ENCODE data around the gene OPALIN.

Gene OPALIN, protein sequence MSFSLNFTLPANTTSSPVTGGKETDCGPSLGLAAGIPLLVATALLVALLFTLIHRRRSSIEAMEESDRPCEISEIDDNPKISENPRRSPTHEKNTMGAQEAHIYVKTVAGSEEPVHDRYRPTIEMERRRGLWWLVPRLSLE

DNA sequence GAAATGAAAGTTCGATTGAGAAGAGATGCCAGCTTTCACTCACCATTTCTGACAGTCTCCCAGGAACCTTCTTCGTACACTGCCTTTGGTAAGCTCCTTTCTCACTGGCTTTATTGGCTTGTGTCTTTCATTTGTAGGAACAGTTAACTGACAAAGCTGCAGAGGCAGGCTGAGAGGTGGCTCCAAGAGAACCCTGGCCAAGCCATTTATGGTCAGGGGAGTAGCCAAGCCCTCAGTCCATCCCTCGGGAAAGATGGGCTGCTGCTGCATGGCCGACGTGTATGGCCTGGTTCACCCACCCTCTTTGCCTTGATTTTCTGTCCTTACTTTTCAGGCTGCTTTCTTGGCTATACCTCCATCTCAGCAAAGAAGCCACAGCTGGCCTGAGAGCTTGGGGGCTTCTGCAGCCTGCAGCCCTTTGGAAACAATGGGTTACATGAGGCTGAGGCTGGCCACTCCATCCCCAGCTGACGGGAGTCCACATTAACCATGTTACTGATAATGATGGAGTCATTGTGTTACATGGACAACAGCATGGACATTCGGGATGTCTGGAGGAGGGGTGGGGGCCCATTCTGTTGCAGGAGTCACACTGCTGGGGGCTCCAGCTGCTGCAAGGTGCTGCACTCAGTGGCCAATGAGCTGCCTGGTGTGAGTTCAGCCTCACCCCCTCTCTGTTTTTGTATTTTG is at the start of gene OPALIN:
OPALIN (minus strand) TSS at position 152 of the 690 bp plus-strand sequence; CDS start at position 46, 106 bp downstream.
- no peak for DNase-seq (ENCODE audit: low read depth)

GRCh38 chr10:96408201-96408600 is 49.4 kb upstream of the OPALIN start:
- no peak for DNase-seq (ENCODE audit: low read depth)

- DNase-seq (ENCODE audit: low read depth) = no peak
Observed at GRCh38 chr10:96407560-96408069, 48.8 kb upstream of the OPALIN start.

GRCh38 chr10:96406091-96406490 is 47.3 kb upstream of the OPALIN start:
- DNase-seq (ENCODE audit: low read depth) = no peak

GRCh38 chr10:96402417-96403305 is 43.9 kb upstream of the OPALIN start:
- no peak for DNase-seq (ENCODE audit: low read depth)

DNA sequence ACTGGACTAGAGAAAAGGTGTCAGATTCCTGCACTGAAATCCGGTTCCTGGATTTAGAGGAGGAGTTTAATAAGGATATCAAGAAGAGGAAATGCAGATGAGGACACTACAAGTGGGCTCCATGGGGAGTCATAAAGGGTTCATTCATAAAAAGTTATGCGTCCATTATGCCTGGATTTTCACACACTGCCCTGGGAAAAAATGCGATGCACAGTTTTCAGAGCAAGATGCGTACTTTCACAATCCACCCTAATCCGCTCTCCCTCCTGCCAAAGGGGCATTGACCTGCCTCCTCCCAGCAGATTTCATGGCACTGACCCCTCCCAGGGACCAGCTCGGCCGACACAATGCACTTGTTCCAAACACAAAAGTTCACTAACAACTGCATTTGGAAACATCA is 42.2 kb upstream of the OPALIN start:
- no peak for DNase-seq (ENCODE audit: low read depth)

GRCh38 chr10:96400465-96400864 is 41.7 kb upstream of the OPALIN start:
- no peak for DNase-seq (ENCODE audit: low read depth)

GRCh38 chr10:96397902-96398301 is 39.1 kb upstream of the OPALIN start:
- no peak for DNase-seq (ENCODE audit: low read depth)

- peak; percentile 36 for DNase-seq (ENCODE audit: low read depth)
Observed at GRCh38 chr10:96395931-96396877, 37.4 kb upstream of the OPALIN start.

DNA sequence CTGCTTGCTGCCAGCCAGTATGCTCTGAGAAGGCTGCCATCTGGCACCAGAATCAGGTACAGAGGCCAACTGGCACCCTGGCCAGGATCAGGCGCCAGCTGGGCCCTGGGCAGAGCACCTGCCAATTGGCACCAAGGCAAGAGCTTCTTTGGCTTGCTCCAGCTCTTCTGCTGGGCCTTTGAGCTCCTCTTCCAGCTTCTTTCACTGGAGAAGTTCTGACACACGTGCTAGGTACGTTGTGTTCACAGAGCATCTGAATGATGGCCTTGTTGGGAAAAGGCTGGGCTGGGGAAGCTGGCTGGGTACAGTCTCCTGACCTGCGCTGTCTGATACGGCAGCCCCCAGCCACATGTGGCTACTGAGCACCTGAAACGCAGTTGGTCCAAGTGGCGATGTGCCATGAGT is 31.7 kb upstream of the OPALIN start:
- no peak for DNase-seq (ENCODE audit: low read depth)

- DNase-seq (ENCODE audit: low read depth) = no peak
Observed at GRCh38 chr10:96389785-96390184, 31.0 kb upstream of the OPALIN start.

GRCh38 chr10:96387601-96388000 is 28.8 kb upstream of the OPALIN start:
- no peak for DNase-seq (ENCODE audit: low read depth)

DNA sequence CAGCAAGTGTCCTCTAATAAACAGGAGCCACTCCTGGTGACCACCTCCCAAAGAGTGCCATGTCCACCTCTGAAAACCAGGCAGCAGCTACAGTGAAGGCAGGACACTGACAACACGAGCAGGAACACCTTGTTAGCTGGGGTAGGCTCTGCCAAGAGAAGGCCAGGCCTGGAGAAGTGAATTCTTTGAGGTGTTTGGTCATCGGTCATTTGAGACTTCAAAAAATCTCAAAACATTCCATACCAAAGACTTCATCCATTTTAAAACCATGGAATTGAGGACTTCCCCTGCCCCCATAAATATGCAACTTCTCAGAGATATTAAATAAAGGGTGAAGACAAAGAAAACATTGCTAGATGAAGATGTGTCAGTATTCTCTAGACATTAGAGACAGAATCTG is 28.4 kb upstream of the OPALIN start:
- DNase-seq (ENCODE audit: low read depth) = no peak

DNA sequence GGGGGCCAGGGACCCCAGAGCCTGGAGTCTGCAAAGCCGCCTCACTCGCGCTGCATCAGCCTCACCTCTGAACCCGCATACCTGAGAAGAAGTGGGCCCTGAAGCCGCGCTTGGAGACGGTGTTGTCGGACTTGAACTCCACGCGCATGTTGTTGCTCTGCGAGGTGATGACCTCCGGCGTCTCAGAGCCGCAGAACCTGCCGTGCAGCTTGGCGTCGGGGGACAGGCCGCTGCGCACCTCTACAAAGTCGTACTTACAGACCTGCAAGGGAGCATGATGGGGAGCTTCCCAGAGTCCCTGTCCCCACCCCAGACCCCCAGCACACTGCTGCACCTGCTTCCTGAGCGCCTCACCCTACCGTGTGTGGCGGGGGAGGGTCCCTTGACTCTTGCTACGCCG is 25.7 kb upstream of the OPALIN start:
- no peak for DNase-seq (ENCODE audit: low read depth)

GRCh38 chr10:96380821-96381220 is 22.0 kb upstream of the OPALIN start:
- no peak for DNase-seq (ENCODE audit: low read depth)

GRCh38 chr10:96379758-96380157 is 21.0 kb upstream of the OPALIN start:
- DNase-seq (ENCODE audit: low read depth) = no peak

DNA sequence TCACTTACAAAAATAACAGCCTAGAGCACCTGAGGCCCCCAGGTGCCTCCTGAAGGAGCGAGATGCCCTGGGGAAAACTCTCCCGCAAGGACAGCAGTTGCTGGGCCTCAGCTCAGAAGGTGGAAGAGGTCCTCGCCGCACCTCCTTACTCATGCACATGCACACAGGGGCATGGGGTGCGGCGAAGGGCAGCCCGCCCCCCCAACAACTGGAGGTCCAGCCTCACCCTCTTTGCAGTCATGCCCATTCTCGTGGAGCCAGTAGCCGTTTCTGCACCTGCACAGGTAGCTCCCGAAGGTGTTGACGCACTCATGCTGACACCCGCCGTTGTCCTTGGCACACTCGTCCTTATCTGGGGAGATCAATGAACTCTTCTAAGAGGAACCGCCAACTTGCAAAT is 19.9 kb upstream of the OPALIN start:
- DNase-seq (ENCODE audit: low read depth) = no peak

- DNase-seq (ENCODE audit: low read depth) = no peak
Observed at GRCh38 chr10:96377816-96378294, 19.1 kb upstream of the OPALIN start.

DNA sequence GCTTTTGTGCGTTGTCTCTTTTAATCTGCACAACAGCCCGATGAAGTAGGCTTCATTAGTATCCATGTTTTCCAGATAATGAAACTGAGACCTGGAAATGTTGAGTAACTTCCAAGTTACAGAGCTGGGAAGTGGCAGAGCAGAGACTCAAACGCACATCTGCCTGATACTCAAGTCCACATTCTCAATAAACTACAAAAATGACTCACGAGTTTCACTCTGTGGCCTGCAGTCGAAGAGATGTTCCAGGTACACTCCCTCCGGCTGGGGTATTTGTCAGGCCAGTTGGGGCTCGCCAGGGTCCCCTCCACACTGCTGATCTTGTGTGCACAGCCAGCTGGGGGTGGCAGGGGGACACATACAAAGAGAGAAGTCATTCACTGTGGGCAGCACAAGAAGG is 17.7 kb upstream of the OPALIN start:
- no peak for DNase-seq (ENCODE audit: low read depth)

DNA sequence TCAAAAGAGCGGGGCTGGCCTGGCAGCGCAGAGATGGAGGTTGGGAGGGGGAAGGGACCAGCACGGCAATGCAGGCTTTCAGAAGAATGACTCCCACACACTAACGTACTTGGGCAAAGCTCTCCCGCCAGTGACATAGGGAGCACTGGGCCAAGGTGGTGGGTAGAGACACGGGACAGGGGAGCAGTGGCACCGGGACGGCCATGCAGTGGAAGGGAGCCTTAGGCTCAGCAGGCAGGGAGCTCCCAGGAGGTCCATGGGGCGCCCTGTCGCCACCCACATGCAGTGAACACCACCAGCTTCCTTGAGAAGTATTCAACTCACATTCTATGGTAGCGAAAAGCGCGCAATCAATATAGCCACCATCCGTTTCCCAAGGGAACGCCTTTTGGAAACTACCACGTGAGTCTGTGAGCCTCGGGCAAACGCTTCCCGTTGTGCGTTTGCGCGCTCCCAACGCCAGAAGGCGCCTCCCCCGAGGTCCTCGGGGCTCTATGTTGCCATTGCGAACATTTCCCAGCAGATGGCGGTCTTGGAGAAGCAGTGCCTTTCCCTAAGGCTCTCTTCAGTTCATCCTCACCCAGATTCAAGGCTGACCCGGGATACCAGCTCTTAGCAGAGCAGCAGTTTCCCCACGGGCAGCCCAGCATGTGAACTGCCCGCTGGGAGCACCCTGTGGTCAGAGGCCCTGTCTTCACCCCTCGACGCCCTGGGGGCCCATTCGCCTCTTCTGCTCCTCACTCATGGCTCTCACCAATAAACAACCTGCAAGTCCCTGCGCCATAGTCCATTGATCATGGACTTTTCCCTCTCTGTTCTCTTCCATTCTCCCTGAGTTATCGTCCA is 16.4 kb upstream of the OPALIN start:
- peak; percentile 42 for DNase-seq (ENCODE audit: low read depth)

GRCh38 chr10:96374639-96374984 is 15.8 kb upstream of the OPALIN start:
- no peak for DNase-seq (ENCODE audit: low read depth)

Measured in activated T-helper 9 cell treated with anti-CD3 and anti-CD28 coated beads, Interleukin-2, amount 50 U/mL, for 16 hours (primary cell).